ENCODE measurements around the gene P4HA1. TPM values are rescaled to one million over a fixed set of nuclear protein-coding genes. Genes with fewer than 3 reads are reported as not detected.
"Not testable (repeated sequence)": the region's sequence is repeated elsewhere in the genome, so short reads cannot be mapped to it uniquely, and the experiment has no call there.

P4HA1 gene
- total RNA-seq, 1 experiment from 2014 or later: 181 TPM

- Histone ChIP-seq H4K20me1 (ENCODE audit: low read length) (no peaks in the 10 kb centered on the region), H3K9me2 (replicated peaks; ENCODE audit: low read length) (no peaks in the 10 kb centered on the region), H3K4me3 (ENCODE audit: low read length) (no peak overlapping the region), H3K4me2 (ENCODE audit: low read length) (peak overlapping the region; percentile 3), H3K4me1 (ENCODE audit: insufficient read depth, low read length) (peaks cover 42% of the 10 kb centered on the region), H3K27me3 (ENCODE audit: low read length) (no peaks in the 10 kb centered on the region), H3F3A (ENCODE audit: low read length, unreplicated experiment) (peaks cover 13% of the 10 kb centered on the region), H3K9me3 (ENCODE audit: low read length) (no peaks in the 10 kb centered on the region), H3K36me3 (ENCODE audit: low read depth, low read length) (peaks cover 17% of the 10 kb centered on the region), H3K27ac (ENCODE audit: low read length) (peak overlapping the region; percentile 2), H3K9ac (ENCODE audit: low read length) (no peak overlapping the region), H3K79me2 (ENCODE audit: low read length) (no peaks in the 10 kb centered on the region), H2AFZ (ENCODE audit: low read length) (no peak overlapping the region)
- peak; percentile 4; the same call in 1 of the 2 replicates for ATAC-seq
- peak; percentile 83 for DNase-seq
- intact Hi-C loops (cut with micrococcal nuclease): loop anchor here (5.0 kb wide), 1 partner anchor 44 kb away; no protein-coding TSS in a partner anchor
- TF ChIP-seq EZH2phosphoT487 (IDR thresholded peaks at IDR 0.05; ENCODE audit: borderline replicate concordance, low read length) (no peak), EZH2 (IDR thresholded peaks at IDR 0.05; ENCODE audit: low read length, unreplicated experiment) (no peak), CTCF (conservative IDR thresholded peaks at IDR 0.05; ENCODE audit: low read depth, low read length) (no peak)
- ChIA-PET POLR2A (ENCODE audit: unreplicated experiment) (interaction anchor here (0.6 to 0.8 kb wide), 3 partner anchors 18 to 55 kb away, joined by 3 to 6 read pairs (median 3); no protein-coding TSS in a partner anchor), CTCF (interaction anchor here (0.7 kb wide), 1 partner anchor 279 kb away, joined by 6 read pairs; no protein-coding TSS in a partner anchor)
- TSS peak; percentile 2 for BruUV-seq (replicated peaks)
These were observed 16.9 kb upstream of the P4HA1 start for GRCh38 chr10:73113551-73113950.

- CTCF ChIA-PET: interaction anchor here (1.0 to 2.1 kb wide), 2 partner anchors 15 to 19 kb away, joined by 3 to 17 read pairs; partner anchors contain the start of gene P4HA1
- peak overlapping the region; percentile 46 for H3K9ac ChIP-seq (ENCODE audit: low read length)
- DNase-seq; BruUV-seq (replicated peaks); H3K79me2 ChIP-seq (ENCODE audit: low read length); H3K9me2 ChIP-seq (replicated peaks; ENCODE audit: low read length); H2AFZ ChIP-seq (ENCODE audit: low read length); H3F3A ChIP-seq (ENCODE audit: low read length, unreplicated experiment); ATAC-seq; H3K27me3 ChIP-seq (ENCODE audit: low read length); H4K20me1 ChIP-seq (ENCODE audit: low read length); H3K4me3 ChIP-seq (ENCODE audit: low read length); H3K9me3 ChIP-seq (ENCODE audit: low read length): not testable (repeated sequence)
- intact Hi-C loops (cut with micrococcal nuclease): loop anchor here (5.0 kb wide), 1 partner anchor 45 kb away; no protein-coding TSS in a partner anchor
- H3K4me2 ChIP-seq (ENCODE audit: low read length): peak overlapping the region; percentile 66
- POLR2A ChIA-PET (ENCODE audit: unreplicated experiment): interaction anchor here (0.6 to 1.5 kb wide), 2 partner anchors 16 to 134 kb away, joined by 3 to 21 read pairs; partner anchors contain the start of gene P4HA1
- H3K4me1 ChIP-seq (ENCODE audit: insufficient read depth, low read length): peaks cover 30% of the 10 kb centered on the region
- H3K36me3 ChIP-seq (ENCODE audit: low read depth, low read length): peaks cover 18% of the 10 kb centered on the region
- peak overlapping the region; percentile 68 for H3K27ac ChIP-seq (ENCODE audit: low read length)
These were observed 15.4 kb upstream of the P4HA1 start for GRCh38 chr10:73112032-73112431.

- Histone ChIP-seq H3K4me2 (ENCODE audit: low read length) (peak within 1 kb of the TSS; percentile 66), H2AFZ (ENCODE audit: low read length) (peak within 1 kb of the TSS; percentile 54), H3K27me3 (ENCODE audit: low read length) (no peaks in the 10 kb centered on the region), H3K9me3 (ENCODE audit: low read length) (no peaks in the 10 kb centered on the region), H3K79me2 (ENCODE audit: low read length) (no peaks in the 10 kb centered on the region), H3K4me1 (ENCODE audit: insufficient read depth, low read length) (peaks cover 30% of the 10 kb centered on the region), H4K20me1 (ENCODE audit: low read length) (no peaks in the 10 kb centered on the region), H3K9ac (ENCODE audit: low read length) (peak within 1 kb of the TSS; percentile 46), H3F3A (ENCODE audit: low read length, unreplicated experiment) (peaks cover 8% of the 10 kb centered on the region), H3K4me3 (ENCODE audit: low read length) (peak within 1 kb of the TSS; percentile 54), H3K36me3 (ENCODE audit: low read depth, low read length) (peaks cover 18% of the 10 kb centered on the region), H3K9me2 (replicated peaks; ENCODE audit: low read length) (no peaks in the 10 kb centered on the region), H3K27ac (ENCODE audit: low read length) (peak within 1 kb of the TSS; percentile 68)
- no peak for TF ChIP-seq EZH2 (IDR thresholded peaks at IDR 0.05; ENCODE audit: low read length, unreplicated experiment)
- TF ChIP-seq EZH2phosphoT487 (IDR thresholded peaks at IDR 0.05; ENCODE audit: borderline replicate concordance, low read length): no peak
- no peak for TF ChIP-seq CTCF (conservative IDR thresholded peaks at IDR 0.05; ENCODE audit: low read depth, low read length)
- POLR2A ChIA-PET (ENCODE audit: unreplicated experiment): interaction anchor here (0.6 to 1.5 kb wide), 4 partner anchors 14 to 818 kb away, joined by 3 to 21 read pairs (median 7); partner anchors contain the start of genes ECD, FAM149B1 and P4HA1
- DNase-seq: peak; percentile 72
- CTCF ChIA-PET: interaction anchor here (2.1 kb wide), 1 partner anchor 13 kb away, joined by 17 read pairs; the partner anchor contains the start of gene P4HA1
- BruUV-seq (replicated peaks): TSS peak; percentile 76
- ATAC-seq: peak; percentile 63
- intact Hi-C loops (cut with micrococcal nuclease): loop anchor here (1.0 to 5.0 kb wide), 2 partner anchors 8 to 47 kb away; no protein-coding TSS in a partner anchor
These were observed 13.7 kb upstream of the P4HA1 start, which contains the start of gene NUDT13 for GRCh38 chr10:73110345-73110849. Gene NUDT13 (plus strand): TSS chr10:73110455. CDS start chr10:73114366, 3,911 bp downstream.

DNA sequence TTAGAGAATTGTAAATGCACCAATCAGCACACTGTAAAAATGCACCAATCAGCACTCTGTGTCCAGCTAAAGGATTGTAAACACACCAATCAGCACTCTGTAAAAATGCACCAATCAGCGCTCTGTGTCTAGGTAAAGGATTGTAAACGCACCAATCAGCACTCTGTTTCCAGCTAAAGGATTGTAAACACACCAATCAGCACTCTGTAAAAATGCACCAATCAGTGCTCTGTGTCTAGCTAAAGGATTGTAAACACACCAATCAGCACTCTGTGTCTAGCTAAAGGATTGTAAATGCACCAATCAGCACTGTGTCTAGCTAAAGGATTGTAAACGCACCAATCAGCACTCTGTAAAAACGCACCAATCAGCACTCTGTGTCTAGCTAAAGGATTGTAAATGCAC lies 12.6 kb upstream of the P4HA1 start:
- POLR2A ChIA-PET (ENCODE audit: unreplicated experiment); H3F3A ChIP-seq (ENCODE audit: low read length, unreplicated experiment): not testable (repeated sequence)

More for the DNA sequence above, 12.6 kb upstream of the P4HA1 start:
- H3K27me3 ChIP-seq (ENCODE audit: low read length); H3K9ac ChIP-seq (ENCODE audit: low read length); H3K9me3 ChIP-seq (ENCODE audit: low read length); intact Hi-C loops (cut with micrococcal nuclease); H3K4me3 ChIP-seq (ENCODE audit: low read length); ATAC-seq; H3K27ac ChIP-seq (ENCODE audit: low read length); BruUV-seq (replicated peaks); H3K9me2 ChIP-seq (replicated peaks; ENCODE audit: low read length); H2AFZ ChIP-seq (ENCODE audit: low read length); H4K20me1 ChIP-seq (ENCODE audit: low read length); H3K4me2 ChIP-seq (ENCODE audit: low read length); H3K79me2 ChIP-seq (ENCODE audit: low read length); CTCF ChIA-PET: not testable (repeated sequence)
- Histone ChIP-seq H3K36me3 (ENCODE audit: low read depth, low read length) (peaks cover 18% of the 10 kb centered on the region), H3K4me1 (ENCODE audit: insufficient read depth, low read length) (peaks cover 30% of the 10 kb centered on the region)
- DNase-seq: peak; percentile 24

Measured in PC-3 (cell line).